ENCODE data around the gene COX10.

COX10 gene

DNA sequence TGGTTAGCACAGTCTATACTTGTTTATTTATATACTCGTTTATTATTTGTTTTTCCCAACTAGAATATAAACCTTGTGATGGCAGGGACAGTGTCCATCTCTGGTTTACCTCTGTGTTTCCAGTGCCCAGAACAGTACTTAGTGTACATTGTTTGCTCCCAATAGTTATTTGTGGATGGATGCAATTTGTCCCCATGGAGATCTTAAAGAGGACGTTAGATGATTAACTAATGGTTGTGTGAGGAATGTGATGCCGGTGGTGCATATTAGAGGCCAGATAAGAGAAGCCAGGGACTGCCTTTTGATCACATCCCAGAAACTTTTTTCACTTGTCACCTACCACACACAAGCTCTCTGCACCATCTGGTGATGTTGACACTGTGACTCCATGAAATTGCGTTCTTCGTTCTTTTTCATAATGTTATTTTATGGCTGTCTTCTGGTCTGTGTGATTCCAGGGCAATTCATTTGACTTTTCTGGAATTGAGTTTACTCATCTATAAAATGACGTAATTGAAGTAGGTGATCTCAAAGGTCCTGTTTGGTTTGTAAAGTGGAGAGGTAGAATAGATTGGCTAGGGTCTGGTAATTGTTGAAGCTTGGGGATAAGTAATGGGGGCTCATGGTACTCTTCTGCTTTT, 1.2 kb downstream of the COX10 start:
- DNase-seq (ENCODE audit: low spot score): no peak

DNA sequence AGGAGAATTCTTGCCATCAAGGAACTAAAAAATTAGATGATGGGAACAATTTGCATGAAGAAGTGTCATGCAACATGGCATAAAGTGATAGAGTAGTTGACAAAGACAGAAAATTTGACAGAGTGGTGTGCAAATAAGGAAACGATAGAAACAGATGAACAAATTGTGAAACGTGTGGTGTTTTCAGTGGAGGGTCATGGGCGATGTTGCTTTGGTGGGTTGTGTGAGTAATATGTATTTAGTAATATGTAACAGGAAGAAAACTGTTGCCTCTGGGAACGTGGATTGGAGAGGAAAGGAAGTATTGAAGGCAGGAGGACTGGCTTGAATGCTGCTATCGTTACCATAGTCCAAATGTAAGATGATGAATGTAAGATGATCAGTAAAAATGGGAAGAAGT, 3.6 kb downstream of the COX10 start:
- DNase-seq (ENCODE audit: low spot score): no peak

DNA sequence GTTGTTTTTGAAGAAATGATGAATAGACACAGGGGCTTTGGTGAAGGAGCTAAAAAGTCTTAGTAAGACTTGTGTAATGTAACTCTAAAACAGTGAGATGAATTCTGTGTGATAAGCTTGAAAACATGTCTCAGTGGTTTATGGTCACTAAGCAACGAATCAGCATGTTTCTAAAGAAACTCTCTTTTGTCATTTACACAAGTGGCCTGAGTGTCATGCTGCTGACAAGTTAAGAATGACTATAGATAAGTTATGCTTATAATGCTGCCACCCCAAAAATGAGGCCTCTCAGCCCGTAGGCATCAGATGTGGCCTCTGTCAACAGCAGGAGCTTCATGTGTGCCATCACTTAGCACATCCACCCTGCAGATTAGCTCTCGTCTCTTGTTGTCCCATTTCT, 8.7 kb downstream of the COX10 start:
- DNase-seq (ENCODE audit: low spot score): no peak

DNA sequence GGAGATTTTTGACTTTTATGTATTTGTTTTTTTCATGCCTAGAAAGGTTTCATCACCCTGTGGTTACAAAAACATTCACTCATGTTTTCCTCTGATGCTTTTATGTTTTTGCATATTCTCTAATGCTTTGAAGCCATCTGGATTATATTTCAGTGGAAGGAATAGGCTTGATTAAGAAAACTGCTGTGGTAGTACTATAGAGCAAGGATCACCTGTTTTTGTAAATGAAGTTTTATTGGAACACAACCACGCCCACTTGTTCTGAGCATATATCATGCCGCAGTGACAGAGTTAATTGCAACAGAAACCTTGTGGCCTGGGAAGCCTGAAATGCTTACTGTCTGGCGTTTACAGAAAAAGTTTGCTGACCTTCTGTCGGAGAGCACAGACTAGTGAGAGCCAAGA, 11.5 kb downstream of the COX10 start:
- DNase-seq (ENCODE audit: low spot score): no peak

DNA sequence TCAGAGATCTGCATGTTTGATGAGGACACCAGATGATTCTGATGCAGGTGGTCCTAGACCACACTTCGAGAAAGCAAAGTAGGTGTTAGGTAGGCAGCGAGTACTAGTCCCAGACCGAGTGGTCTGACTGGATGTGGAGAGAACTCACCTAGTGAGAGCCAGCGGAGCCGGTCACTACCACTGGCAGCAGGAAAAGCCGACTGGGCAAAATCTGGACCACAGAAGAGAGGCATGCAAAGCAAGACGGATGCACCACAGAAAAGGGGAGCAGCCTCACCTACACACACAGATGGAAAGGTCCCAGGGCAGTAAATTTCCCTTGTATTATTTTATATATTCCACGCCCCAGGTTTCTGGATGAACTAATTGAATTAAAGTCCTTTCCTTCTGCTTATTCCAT, 13.5 kb downstream of the COX10 start:
- DNase-seq (ENCODE audit: low spot score): no peak

DNA sequence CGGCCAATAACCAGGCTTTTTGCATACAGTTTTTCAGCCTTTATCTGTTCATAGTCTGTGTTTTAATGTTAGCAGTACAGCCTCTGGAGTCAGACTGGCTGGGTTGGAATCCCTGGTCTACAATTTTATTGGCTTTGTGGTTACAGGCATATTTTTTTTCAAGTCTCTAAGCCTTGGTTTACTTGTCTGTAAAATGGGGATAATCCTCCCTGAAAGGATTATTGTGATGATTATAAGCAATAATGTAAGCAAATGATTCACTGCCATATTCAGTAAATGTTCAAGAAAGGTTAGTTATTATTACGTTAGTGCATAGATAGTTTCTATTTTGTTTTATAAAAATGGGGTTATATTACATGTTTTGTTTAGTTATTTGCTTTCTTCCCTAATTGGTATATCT, 15.7 kb downstream of the COX10 start:
- no peak for DNase-seq (ENCODE audit: low spot score)

DNA sequence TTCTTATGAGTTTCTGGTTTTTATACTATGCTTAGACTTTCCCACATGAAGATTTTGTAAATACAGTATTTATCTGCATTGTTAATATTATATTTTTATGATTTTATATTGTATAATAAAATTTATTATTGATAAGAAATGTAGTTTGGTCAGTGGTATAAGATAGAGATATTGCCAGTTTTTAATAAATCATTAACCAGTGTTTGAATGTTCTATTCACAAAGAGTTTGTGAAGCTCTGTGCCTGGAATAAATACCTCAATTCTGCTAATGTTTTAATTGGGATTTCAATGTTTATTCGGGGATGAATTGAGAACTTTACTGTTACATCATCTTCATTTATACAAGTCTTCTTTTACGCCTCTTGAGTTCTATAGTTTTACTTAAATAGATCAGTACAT, 16.9 kb downstream of the COX10 start:
- no peak for DNase-seq (ENCODE audit: low spot score)

DNA sequence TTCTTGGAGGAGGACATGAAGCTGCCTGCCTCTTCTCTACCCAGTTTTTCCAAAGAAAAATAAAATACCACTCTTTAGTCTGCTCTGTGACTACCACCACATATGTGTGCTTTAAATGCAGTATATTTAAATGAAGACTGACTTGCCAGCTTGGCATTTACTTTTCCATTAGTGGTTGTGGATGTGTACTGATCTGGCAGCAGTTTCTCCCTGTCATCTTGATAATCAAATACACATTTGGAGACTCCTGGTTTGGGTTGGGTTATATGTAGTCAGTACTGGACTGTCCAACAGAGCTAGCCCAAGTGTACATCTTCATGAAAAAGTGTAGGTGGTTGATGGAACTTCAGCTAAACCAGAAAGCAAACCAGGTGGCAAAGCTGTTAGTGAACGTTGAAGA, 19.9 kb downstream of the COX10 start:
- no peak for DNase-seq (ENCODE audit: low spot score)

DNA sequence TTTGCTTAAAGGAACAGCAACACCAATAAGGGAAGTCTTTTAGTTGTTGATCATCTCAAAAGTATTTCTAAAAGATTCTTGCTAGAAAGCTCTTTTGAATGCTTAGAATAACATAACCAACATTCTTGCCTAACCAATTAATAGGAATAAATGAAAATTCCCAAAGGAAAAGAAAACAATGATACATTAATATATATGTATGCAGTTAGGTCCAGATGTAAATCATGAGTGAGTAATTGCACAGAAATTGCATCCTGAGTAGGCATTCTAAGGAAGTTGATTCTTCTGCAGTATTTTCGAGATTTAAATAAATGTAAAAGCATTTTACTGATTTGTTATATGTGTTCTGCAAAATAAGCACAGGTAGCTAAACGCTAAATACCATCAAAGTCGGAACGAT, 22.1 kb downstream of the COX10 start:
- no peak for DNase-seq (ENCODE audit: low spot score)

DNA sequence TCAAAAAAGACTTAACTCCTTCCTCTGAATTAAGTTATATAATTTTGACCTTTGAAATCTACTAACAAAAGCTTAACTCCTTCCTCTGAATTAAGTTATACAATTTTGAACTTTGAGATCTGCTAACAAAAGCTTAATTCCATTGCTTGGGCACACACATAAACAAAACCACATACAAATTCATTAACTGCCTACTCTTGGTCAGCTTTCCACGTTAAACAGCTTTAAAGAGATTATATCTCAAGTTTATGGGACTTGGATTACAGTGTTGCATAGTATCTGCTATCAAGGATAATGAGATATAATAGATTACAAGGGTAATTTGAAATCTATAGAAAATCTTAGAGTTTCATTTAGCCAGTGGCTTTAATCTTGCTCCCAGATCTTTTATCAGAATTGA, 23.5 kb downstream of the COX10 start:
- DNase-seq (ENCODE audit: low spot score): no peak

DNA sequence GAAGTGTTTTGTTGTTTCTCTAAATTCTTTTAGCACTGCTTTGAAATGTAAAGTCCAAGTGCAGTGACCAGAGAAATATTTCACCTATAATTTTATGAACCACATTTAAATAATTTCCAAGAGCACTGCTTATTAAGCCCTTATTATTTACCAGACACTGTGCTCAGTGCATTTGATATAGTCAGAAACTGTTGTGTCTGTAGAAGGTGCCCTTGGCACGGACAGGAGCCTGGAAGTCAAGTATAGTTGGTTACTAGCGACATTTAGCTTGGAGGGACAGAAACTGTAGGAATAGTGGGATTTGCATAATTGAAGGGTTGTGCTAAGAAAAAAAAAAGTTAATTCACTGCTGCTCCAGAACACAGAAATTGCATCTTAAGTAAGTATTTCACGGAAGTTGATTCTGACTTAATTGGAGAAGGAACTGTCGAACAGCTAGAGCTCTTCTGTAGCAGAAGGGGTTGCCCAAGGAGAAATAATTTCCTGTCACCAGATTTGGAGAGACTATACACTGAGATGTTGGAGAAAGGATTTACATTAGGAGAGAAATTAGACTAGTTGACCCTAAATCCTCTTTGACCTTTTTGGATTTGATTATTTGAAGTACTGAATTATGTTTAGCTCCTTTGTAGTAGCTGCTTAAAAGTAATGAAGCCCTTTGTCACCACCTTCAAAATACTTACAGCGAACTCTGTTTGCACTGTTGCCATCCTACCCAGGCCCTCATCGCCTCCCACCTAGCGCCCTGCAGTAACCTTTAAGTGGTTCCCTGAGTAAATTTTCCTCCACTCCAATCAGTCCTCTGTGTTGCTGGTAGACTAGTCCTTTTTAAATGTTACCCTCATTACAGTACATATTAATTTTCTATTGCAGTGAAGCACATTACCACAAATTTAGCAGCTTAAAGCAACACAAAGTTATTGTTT, 25.6 kb downstream of the COX10 start:
- DNase-seq (ENCODE audit: low spot score): no peak

DNA sequence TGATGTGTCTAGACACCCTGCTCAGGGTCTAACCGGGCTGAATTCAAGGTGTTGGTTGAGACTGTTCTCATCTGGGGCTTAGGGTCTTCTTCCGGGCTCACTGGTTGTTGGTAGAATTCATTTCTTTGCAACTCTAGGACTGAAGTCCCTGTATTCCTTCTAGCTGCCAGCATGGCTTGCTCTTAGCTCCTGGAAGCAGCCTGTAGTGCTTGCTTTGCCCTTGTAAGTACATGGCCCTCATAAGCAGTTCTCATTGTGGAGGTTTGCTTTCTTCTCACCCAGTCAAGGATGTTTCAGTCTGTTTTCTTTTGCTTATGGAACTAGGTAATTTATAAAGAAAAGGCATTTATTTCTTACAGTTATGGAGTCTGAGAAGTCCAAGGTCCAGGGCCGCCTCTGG, 26.3 kb downstream of the COX10 start:
- DNase-seq (ENCODE audit: low spot score): no peak

DNA sequence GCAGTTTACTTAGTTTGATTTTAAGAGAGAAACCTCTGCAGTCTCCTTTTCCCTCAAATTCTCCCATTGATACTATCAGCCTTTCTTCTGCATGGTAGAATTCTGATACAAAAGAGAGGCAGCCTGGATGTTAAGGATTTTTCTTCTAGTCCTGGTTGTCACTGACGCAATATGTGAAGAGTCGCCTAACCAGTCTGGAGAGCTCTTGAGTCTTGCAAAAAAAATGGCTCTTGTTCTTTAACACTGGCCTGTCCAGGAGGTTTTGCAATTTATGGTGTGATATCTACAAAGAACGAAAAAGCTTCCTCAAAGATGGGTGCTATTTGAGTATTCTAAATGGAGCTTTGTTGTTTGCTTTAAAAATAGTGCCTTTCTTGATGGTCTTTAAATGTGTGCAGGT, 28.9 kb downstream of the COX10 start:
- DNase-seq (ENCODE audit: low spot score): no peak

DNA sequence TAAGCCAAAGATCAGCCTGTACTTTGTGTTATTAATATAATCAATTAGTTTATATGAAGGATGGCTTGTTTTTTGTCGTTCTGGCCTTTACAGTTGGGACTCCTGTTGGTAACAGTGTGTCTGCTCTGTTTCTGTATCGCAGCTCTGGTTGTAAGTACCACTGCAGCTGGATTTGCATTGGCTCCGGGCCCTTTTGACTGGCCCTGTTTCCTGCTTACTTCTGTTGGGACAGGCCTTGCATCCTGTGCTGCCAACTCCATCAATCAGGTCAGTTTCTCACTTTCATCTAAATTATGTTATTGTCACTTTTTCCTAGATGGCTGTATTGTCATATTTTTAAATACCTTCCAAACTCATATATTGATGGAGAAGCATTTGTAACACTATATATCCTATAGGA, 32.7 kb downstream of the COX10 start:
- DNase-seq (ENCODE audit: low spot score): no peak

DNA sequence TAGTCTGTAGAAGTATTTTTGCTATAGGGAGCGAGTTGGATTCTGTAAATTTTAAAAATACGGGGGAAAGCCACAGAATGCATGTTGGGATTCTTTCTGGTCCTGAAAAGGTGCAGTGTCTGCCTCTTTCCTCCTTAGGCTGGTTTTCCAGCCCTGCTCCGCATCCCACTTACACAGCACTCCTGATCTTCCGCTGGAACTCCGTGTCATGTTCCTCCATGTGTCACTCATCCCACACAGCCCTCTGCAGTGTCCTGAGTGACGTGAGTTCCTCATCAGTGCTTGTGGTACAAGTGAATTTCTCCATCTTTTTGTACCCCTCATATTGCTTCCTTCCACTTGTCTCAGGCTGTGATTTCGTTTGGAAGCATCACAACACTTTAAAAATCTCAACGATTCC, 34.5 kb downstream of the COX10 start:
- no peak for DNase-seq (ENCODE audit: low spot score)

DNA sequence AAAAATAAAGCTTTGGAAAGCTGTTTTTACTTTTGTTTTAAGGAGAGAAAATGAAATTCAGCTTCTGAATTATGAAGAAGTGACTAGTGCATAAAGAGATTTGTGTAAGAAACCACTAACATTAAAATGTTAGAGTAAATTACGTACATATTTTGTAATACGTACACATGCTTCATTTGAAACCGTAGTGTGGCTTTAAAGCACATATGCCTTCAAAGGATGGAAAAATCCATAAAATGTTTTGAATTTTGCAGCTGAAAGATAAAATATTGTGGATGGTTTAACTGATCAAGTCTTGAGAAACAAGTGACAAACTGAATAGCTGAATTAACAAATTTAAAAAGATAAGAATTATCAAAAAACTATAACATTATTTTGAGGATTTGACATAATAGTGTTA, 35.4 kb downstream of the COX10 start:
- no peak for DNase-seq (ENCODE audit: low spot score)

DNA sequence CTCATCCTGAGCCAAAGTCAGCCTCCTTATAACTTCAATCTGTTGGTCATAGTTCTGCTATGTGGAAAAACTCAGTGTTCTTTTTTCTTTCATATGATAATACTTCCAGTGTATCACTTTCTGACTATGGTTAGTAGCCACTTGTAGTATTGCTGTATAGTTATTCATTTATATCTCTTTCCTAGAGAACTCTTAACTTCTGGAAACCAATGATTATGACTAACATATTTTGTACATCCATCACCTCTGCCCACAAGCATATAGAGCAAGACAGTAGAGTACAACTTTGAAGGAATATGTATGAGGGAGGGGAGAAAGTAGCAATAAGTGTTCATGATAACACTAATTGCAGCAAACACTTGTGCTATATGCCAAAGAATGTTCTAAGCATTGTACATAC, 38.6 kb downstream of the COX10 start:
- no peak for DNase-seq (ENCODE audit: low spot score)

DNA sequence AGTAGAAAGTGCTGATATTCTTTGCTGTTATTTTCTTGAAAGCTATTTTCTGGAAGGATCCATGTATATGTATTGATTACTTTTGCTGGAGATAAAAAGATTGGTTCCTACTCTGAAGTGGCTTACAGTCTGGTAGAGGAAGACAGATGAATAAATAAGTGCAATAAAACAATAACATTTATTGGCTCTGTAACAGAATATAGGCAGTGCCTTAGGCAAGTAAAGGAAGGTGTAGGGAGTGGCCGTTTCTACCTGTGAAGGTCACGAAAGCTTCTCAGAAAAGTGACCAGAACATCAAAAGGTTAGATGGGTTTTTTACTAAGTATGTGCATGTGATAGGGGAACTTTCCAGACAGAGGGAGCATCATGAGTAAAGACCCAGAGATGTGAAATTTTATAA, 43.1 kb downstream of the COX10 start:
- no peak for DNase-seq (ENCODE audit: low spot score)

DNA sequence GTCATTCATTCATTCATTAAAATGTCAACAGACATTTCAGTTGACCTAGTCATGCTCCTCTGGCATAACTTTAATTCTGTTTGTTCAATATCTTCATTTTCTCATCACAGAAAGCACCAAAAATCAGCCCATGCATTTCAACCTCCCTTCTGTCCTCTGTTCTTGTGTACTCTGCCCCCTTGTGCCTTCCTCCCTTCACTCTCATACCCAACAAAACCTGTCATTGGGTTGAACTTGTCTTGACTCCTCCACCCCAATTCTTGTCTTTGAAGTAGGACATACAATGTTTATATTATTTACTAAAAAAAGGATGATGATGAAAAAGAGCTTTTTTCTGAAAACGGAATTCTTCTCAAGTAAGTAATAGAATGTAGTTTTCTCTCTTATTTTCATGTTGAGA, 43.8 kb downstream of the COX10 start:
- DNase-seq (ENCODE audit: low spot score): no peak

DNA sequence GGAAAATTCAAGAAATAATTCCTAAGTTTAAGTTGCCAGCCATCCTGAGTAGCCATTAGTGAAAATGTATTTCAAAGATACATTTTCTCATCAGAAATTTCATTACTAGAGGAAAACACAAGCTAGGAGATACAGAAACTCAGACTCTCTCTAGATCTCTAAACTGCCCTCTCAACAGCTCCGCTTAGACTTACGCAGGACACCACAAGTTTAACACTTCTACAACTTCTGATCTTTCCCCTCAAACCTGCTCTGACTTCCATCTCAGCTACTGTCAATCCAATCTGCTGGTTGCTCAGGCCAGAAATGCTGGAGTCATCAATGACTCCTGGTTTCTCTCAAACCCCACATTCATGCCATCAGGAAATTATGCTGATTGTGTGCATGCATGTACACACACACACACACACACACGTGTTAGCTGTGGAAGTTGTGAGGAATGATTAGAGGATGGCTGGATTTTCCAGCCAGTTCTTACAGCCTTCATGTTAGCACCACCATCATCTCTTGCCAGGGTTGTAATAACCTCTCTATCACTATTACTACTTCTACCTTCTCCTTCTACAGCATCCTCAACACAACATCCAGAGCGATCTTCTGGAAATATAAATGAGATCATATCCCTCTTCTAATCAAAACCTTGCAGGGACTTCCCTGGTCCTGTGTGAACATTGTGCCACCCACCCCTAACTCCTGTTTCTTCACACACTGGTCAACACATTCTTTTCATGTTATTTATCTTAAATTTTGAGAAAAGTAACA, 47.1 kb downstream of the COX10 start:
- DNase-seq (ENCODE audit: low spot score): no peak

DNA sequence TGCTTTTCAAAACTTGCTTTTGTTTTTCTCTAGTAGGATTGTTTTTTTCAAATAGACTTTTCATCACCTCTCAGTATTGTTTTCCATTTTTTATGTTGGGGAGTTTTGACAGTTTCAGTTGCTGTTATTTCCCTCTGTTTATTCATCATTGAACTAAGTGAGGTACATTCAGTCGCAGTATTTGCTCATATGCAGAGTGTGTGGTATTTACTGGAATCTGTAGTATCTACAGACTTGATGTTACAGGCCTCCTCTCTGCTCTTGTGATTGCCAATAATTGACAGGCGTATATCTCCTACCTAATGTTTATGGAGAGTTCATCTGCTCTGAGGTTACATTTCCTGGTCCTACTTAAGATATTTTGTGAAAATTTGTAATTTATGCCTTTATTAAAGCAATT, 49.6 kb downstream of the COX10 start:
- no peak for DNase-seq (ENCODE audit: low spot score)

DNA sequence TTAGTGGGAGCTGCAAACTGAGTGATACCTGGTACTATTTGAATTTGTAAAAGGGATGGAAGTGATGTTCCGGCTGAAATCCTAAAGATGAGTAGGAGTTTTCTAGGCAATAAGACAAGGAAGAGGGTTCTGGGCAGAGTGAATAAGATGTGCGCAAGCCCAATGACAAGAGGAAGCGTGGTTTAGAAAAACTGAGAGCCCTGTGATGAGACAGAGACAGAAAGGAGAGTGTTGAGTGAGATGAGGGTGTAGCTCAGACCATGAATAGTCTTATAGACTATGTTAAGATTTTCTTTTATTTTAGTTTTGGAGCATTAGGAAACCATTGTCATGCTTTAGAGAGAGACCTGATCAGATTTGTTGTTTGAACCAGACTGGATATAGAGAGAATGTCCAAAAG, 50.2 kb downstream of the COX10 start:
- no peak for DNase-seq (ENCODE audit: low spot score)

DNA sequence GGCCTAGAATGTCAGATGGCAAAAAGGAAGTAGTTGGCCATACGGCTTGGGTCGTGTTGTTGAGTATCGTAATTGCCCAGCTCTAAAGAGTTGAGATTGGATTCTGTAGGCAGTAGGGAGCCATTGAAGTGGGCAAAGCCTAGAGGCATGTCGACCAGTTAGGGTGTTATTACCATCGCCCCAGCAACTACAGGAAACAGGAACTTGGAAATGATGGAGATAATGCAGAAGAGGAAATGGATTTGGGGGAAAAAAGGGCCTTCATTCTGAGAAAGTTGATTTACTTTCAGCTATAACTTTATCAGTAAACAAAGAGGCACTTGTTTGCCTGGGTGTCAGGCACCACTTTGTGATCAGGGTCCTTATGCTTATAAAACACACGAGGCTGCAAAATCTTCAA, 52.6 kb downstream of the COX10 start:
- DNase-seq (ENCODE audit: low spot score): no peak

Measured in CD4-positive, alpha-beta T cell treated with Interleukin-6 at 100 ng/mL for 8 hours (primary cell).